Measurements from ENCODE around the gene PGA4. TPM values are rescaled to one million over a fixed set of nuclear protein-coding genes. Genes with fewer than 3 reads are reported as not detected.

The PGA4 gene
- total RNA-seq, 1 donor from 2014 or later = 7.0 TPM

GRCh38 chr11:61189933-61190332, 32.2 kb upstream of the PGA4 start:
- no peaks in the 10 kb centered on the region for H3K27me3 Mint-ChIP-seq
- H3K9me3 Mint-ChIP-seq = no peaks in the 10 kb centered on the region
- DNase-seq (ENCODE audit: extremely low spot score, unreplicated experiment) = no peak
- no peak overlapping the region for H3K4me3 Mint-ChIP-seq
- H3K4me1 Mint-ChIP-seq (ENCODE audit: unreplicated experiment) = peaks cover 4% of the 10 kb centered on the region
- no peaks in the 10 kb centered on the region for H3K36me3 Mint-ChIP-seq
- H3K27ac Mint-ChIP-seq = no peak overlapping the region
- TF ChIP-seq, protein P1, sequence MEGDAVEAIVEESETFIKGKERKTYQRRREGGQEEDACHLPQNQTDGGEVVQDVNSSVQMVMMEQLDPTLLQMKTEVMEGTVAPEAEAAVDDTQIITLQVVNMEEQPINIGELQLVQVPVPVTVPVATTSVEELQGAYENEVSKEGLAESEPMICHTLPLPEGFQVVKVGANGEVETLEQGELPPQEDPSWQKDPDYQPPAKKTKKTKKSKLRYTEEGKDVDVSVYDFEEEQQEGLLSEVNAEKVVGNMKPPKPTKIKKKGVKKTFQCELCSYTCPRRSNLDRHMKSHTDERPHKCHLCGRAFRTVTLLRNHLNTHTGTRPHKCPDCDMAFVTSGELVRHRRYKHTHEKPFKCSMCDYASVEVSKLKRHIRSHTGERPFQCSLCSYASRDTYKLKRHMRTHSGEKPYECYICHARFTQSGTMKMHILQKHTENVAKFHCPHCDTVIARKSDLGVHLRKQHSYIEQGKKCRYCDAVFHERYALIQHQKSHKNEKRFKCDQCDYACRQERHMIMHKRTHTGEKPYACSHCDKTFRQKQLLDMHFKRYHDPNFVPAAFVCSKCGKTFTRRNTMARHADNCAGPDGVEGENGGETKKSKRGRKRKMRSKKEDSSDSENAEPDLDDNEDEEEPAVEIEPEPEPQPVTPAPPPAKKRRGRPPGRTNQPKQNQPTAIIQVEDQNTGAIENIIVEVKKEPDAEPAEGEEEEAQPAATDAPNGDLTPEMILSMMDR (conservative IDR thresholded peaks at IDR 0.05) = no peak

GRCh38 chr11:61193596-61193995, 28.6 kb upstream of the PGA4 start:
- TF ChIP-seq, protein P1 (conservative IDR thresholded peaks at IDR 0.05) = no peak
- Mint-ChIP-seq H3K4me3 (no peak overlapping the region), H3K9me3 (no peaks in the 10 kb centered on the region), H3K27ac (no peak overlapping the region), H3K27me3 (peaks cover 3% of the 10 kb centered on the region), H3K36me3 (no peaks in the 10 kb centered on the region), H3K4me1 (ENCODE audit: unreplicated experiment) (no peaks in the 10 kb centered on the region)
- no peak for DNase-seq (ENCODE audit: extremely low spot score, unreplicated experiment)

DNA sequence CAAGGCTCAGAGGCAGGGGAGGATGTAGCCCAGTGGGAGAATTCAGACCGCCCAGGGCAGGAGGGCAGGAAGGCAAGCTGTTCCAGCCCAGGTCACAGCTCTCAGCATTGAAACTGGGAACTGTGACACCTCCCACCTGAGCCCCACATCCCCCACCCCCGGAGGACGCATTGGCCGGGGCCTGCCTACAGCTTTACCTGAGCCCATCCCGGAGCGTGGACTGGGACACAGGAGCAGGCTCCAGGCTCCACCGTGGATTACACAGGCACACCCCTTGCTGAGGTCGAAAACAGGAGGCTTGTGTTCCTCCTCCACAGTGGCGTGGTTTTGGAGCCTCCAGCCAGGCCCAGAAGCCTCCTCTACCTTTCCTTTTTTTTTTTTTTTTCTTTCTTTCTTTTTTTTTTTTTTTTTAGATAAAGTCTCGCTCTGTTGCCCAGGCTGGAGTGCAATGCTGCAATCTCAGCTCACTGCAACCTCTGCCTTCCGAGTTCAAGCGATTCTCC, 27.9 kb upstream of the PGA4 start:
- peaks cover 3% of the 10 kb centered on the region for H3K27me3 Mint-ChIP-seq
- TF ChIP-seq, protein P1 (conservative IDR thresholded peaks at IDR 0.05) = no peak
- H3K36me3 Mint-ChIP-seq = no peaks in the 10 kb centered on the region
- DNase-seq (ENCODE audit: extremely low spot score, unreplicated experiment) = no peak
- no peak overlapping the region for H3K27ac Mint-ChIP-seq
- H3K9me3 Mint-ChIP-seq = no peaks in the 10 kb centered on the region
- H3K4me1 Mint-ChIP-seq (ENCODE audit: unreplicated experiment) = no peaks in the 10 kb centered on the region
- no peak overlapping the region for H3K4me3 Mint-ChIP-seq

- Mint-ChIP-seq H3K9me3 (no peaks in the 10 kb centered on the region), H3K4me1 (ENCODE audit: unreplicated experiment) (no peaks in the 10 kb centered on the region), H3K27me3 (peaks cover 3% of the 10 kb centered on the region), H3K4me3 (no peak overlapping the region), H3K27ac (no peak overlapping the region), H3K36me3 (no peaks in the 10 kb centered on the region)
- no peak for DNase-seq (ENCODE audit: extremely low spot score, unreplicated experiment)
- TF ChIP-seq, protein P1 (conservative IDR thresholded peaks at IDR 0.05) = no peak
Measured at GRCh38 chr11:61194981-61195695, 27.0 kb upstream of the PGA4 start.

- H3K36me3 Mint-ChIP-seq = no peaks in the 10 kb centered on the region
Measured at GRCh38 chr11:61195719-61196118, 26.4 kb upstream of the PGA4 start.

More at GRCh38 chr11:61195719-61196118, 26.4 kb upstream of the PGA4 start:
- no peaks in the 10 kb centered on the region for H3K4me1 Mint-ChIP-seq (ENCODE audit: unreplicated experiment)
- no peaks in the 10 kb centered on the region for H3K9me3 Mint-ChIP-seq
- TF ChIP-seq, protein P1 (conservative IDR thresholded peaks at IDR 0.05) = no peak
- DNase-seq (ENCODE audit: extremely low spot score, unreplicated experiment) = no peak
- peaks cover 6% of the 10 kb centered on the region for H3K27me3 Mint-ChIP-seq
- no peak overlapping the region for H3K27ac Mint-ChIP-seq
- no peak overlapping the region for H3K4me3 Mint-ChIP-seq

All from type B pancreatic cell (in vitro differentiated cells).